Transverse colon (tissue), 3 donors: ENCODE measurements around the gene MYPN.

Experiments used
- CTCF ChIP-seq, 5 experiments: fragments of 200-600 bp in 3 of 5; fragments of 450-650 bp in 2 of 5; sonication (generic) in 3 of 5; IDR thresholded peaks; 1 replicate in 2 of 5; 2 replicates in 3 of 5; pipeline ENCODE4 v1.5.1; 2016 to 2017; ENCODE audit warnings: antibody characterized with exemption in 5 of 5, inconsistent platforms in 3 of 5, mild to moderate bottlenecking in 2 of 5, moderate library complexity in 1 of 5
- POLR2A ChIP-seq: fragments of 450-650 bp; IDR thresholded peaks from one replicate; pipeline ENCODE4 v1.6.1; 2016; ENCODE audit warnings: antibody characterized with exemption, mild to moderate bottlenecking, moderate library complexity

GRCh38 chr10:68108051-68108450 is 1.2 kb upstream of the MYPN start:
- TF ChIP-seq CTCF (IDR thresholded peaks at IDR 0.05) = no peak
- TF ChIP-seq POLR2A = no peak
